ENCODE measurements around the gene FOCAD.
"Not testable (repeated sequence)": the region's sequence is repeated elsewhere in the genome, so short reads cannot be mapped to it uniquely, and the experiment has no call there.

The FOCAD gene

DNA sequence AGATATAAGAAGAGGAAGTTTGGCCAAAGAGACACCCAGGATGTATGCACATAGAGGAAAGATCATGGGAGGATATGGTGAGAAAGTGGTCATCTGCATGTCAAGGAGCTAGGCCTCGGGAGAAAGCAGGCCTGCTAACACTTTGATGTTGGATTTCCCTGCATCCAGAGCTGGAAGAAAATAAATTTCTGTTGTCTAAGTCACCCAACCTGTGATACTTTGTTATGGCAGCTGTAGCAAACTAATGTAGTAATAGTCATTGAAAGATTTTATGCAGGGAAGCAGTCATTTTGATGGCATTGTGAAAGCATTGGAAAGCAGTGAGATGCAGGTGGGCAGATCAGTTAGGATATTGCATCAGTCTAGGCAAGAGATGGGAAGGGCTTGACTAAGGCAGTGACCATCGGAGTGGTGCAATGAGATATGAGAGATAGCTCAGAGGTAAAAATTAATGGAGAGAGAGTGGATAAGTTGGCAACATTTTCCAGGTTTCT lies 24.5 kb upstream of the FOCAD start:
- H3K27me3 ChIP-seq (replicated peaks in 2 of 5; ENCODE audit: control insufficient read depth in 4 of 5, insufficient read depth in 5 of 5, low read length in 4 of 5): no peaks in the 10 kb centered on the region
- DNase-seq: no peak
- 100% methylated on average over 2 of the region's 2 CpGs for WGBS (ENCODE audit: insufficient coverage)
- no peak overlapping the region for H3K27ac ChIP-seq (ENCODE audit: insufficient read depth in 1 of 2, low read depth in 1 of 2, low read length in 2 of 2, poor library complexity in 1 of 2, severe bottlenecking in 2 of 2)
- CTCF ChIA-PET: interaction anchor here (1.1 to 1.8 kb wide), 3 partner anchors 10 to 25 kb away, joined by 3 to 5 read pairs (median 3); partner anchors contain the start of gene FOCAD
- peaks cover 0 to 2% (median 0%) of the 10 kb centered on the region in 5 experiments for H3K9me3 ChIP-seq (ENCODE audit: control extremely low read depth in 1 of 5, control insufficient read depth in 4 of 5, insufficient read depth in 2 of 5, low read depth in 1 of 5, low read length in 4 of 5)
- peaks cover 2 to 8% (median 5%) of the 10 kb centered on the region in 4 experiments for H3K4me1 ChIP-seq (ENCODE audit: control extremely low read depth in 1 of 4, control insufficient read depth in 4 of 4, insufficient read depth in 4 of 4, low read length in 3 of 4)
- POLR2A ChIA-PET: interaction anchor here (0.9 kb wide), 1 partner anchor 448 kb away, joined by 3 read pairs; no protein-coding TSS in a partner anchor
- peak overlapping the region in 4 of 7 experiments; percentile 13 to 78 (median 64) for H3K4me3 ChIP-seq (ENCODE audit: control insufficient read depth in 1 of 7, extremely low read depth in 1 of 7, insufficient read depth in 4 of 7, low read depth in 2 of 7, low read length in 6 of 7)
- H3K36me3 ChIP-seq (ENCODE audit: control insufficient read depth in 4 of 4, insufficient read depth in 4 of 4, low read length in 3 of 4): no peaks in the 10 kb centered on the region

DNA sequence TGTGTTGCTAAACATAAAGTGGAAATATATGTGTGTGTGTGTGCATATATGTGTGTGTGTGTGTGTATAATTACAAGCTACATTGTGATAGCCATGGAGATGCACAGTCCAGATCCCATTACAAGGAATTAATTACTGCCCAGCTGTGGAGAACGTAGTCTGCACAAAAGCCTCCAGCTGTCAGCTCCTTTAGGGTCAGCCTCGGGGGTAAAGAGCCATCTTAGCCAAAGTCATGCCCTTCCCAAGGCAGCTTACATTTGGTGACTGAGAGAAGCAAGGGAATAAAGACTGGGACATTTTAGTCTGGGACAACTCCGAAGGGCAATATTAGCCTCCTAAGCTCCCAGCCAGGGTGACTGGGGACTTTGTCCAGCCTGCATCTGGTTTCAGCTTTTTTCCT lies 21.9 kb upstream of the FOCAD start:
- Histone ChIP-seq H3K9me3 (ENCODE audit: control extremely low read depth in 1 of 5, control insufficient read depth in 4 of 5, insufficient read depth in 2 of 5, low read depth in 1 of 5, low read length in 4 of 5) (peaks cover 0 to 2% (median 0%) of the 10 kb centered on the region in 5 experiments), H3K27ac (ENCODE audit: insufficient read depth in 1 of 2, low read depth in 1 of 2, low read length in 2 of 2, poor library complexity in 1 of 2, severe bottlenecking in 2 of 2) (no peak overlapping the region), H3K4me3 (ENCODE audit: control insufficient read depth in 1 of 7, extremely low read depth in 1 of 7, insufficient read depth in 4 of 7, low read depth in 2 of 7, low read length in 6 of 7) (no peak overlapping the region), H3K4me1 (ENCODE audit: control extremely low read depth in 1 of 4, control insufficient read depth in 4 of 4, insufficient read depth in 4 of 4, low read length in 3 of 4) (peaks cover 2 to 8% (median 5%) of the 10 kb centered on the region in 4 experiments), H3K27me3 (replicated peaks in 2 of 5; ENCODE audit: control insufficient read depth in 4 of 5, insufficient read depth in 5 of 5, low read length in 4 of 5) (no peaks in the 10 kb centered on the region), H3K36me3 (ENCODE audit: control insufficient read depth in 4 of 4, insufficient read depth in 4 of 4, low read length in 3 of 4) (no peaks in the 10 kb centered on the region)
- ChIA-PET CTCF (no interaction called here), POLR2A (interaction anchor here (0.6 kb wide), 1 partner anchor 18 kb away, joined by 3 read pairs; no protein-coding TSS in a partner anchor)
- WGBS (ENCODE audit: insufficient coverage): 100% methylated on average over 3 of the region's 3 CpGs
- DNase-seq: no peak

DNA sequence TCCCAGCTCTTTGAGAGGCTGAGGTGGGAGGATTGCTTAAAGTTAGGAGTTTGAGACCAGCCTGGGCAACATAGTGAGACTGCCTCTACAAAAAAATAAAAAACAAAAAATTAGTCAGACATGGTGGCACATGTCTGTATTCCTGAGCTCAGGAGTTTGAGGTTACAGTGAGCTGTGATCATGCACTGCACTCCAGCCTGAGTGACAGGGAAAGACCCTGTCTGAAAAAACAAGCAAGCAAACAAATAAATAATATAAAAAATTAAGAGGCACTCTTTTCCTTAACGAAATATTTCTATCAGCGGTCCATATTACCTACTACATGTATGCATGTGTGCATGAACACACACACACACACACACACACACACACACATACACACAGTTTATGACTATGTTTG lies 20.9 kb upstream of the FOCAD start:
- Histone ChIP-seq H3K4me3 (ENCODE audit: control insufficient read depth in 1 of 7, extremely low read depth in 1 of 7, insufficient read depth in 4 of 7, low read depth in 2 of 7, low read length in 6 of 7) (no peak overlapping the region), H3K36me3 (ENCODE audit: control insufficient read depth in 4 of 4, insufficient read depth in 4 of 4, low read length in 3 of 4) (no peaks in the 10 kb centered on the region), H3K9me3 (ENCODE audit: control extremely low read depth in 1 of 5, control insufficient read depth in 4 of 5, insufficient read depth in 2 of 5, low read depth in 1 of 5, low read length in 4 of 5) (peaks cover 0 to 2% (median 0%) of the 10 kb centered on the region in 5 experiments), H3K4me1 (ENCODE audit: control extremely low read depth in 1 of 4, control insufficient read depth in 4 of 4, insufficient read depth in 4 of 4, low read length in 3 of 4) (peaks cover 2 to 8% (median 5%) of the 10 kb centered on the region in 4 experiments), H3K27me3 (replicated peaks in 2 of 5; ENCODE audit: control insufficient read depth in 4 of 5, insufficient read depth in 5 of 5, low read length in 4 of 5) (no peaks in the 10 kb centered on the region), H3K27ac (ENCODE audit: insufficient read depth in 1 of 2, low read depth in 1 of 2, low read length in 2 of 2, poor library complexity in 1 of 2, severe bottlenecking in 2 of 2) (no peak overlapping the region)
- DNase-seq: no peak
- ChIA-PET POLR2A (no interaction called here), CTCF (interaction anchor here (1.2 kb wide), 1 partner anchor 22 kb away, joined by 3 read pairs; no protein-coding TSS in a partner anchor)
- WGBS (ENCODE audit: insufficient coverage): no CpG with 5 or more reads among the region's 2 CpGs

DNA sequence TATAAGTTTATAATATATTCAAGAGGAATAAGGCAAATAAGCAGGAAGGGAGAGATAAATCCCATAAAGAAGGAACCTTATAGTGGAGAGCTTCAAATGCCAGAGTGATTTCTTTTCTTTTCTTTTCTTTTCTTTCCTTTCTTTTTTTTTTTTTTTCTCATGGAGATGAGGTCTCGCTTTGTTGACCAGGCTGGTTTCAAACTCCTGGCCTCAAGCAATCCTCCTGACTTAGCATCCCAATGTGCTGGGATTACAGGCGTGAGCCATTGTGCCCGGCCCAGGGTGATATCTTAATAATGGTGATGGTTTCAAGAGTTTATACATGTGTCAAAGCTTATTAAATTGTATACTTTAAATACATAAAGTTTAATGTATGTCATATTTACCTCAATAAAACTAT lies 19.6 kb upstream of the FOCAD start:
- H3K9me3 ChIP-seq (ENCODE audit: control extremely low read depth in 1 of 5, control insufficient read depth in 4 of 5, insufficient read depth in 2 of 5, low read depth in 1 of 5, low read length in 4 of 5): peaks cover 0 to 2% (median 0%) of the 10 kb centered on the region in 5 experiments
- POLR2A ChIA-PET: no interaction called here
- no peak overlapping the region for H3K4me3 ChIP-seq (ENCODE audit: control insufficient read depth in 1 of 7, extremely low read depth in 1 of 7, insufficient read depth in 4 of 7, low read depth in 2 of 7, low read length in 6 of 7)
- peaks cover 2 to 4% (median 3%) of the 10 kb centered on the region in 4 experiments for H3K4me1 ChIP-seq (ENCODE audit: control extremely low read depth in 1 of 4, control insufficient read depth in 4 of 4, insufficient read depth in 4 of 4, low read length in 3 of 4)
- no peak overlapping the region for H3K27ac ChIP-seq (ENCODE audit: insufficient read depth in 1 of 2, low read depth in 1 of 2, low read length in 2 of 2, poor library complexity in 1 of 2, severe bottlenecking in 2 of 2)
- H3K27me3 ChIP-seq (replicated peaks in 2 of 5; ENCODE audit: control insufficient read depth in 4 of 5, insufficient read depth in 5 of 5, low read length in 4 of 5): no peaks in the 10 kb centered on the region
- CTCF ChIA-PET: interaction anchor here (1.1 kb wide), 1 partner anchor 10 kb away, joined by 3 read pairs; no protein-coding TSS in a partner anchor
- no peaks in the 10 kb centered on the region for H3K36me3 ChIP-seq (ENCODE audit: control insufficient read depth in 4 of 4, insufficient read depth in 4 of 4, low read length in 3 of 4)
- WGBS (ENCODE audit: insufficient coverage): no CpG with 5 or more reads among the region's 3 CpGs
- DNase-seq: no peak

DNA sequence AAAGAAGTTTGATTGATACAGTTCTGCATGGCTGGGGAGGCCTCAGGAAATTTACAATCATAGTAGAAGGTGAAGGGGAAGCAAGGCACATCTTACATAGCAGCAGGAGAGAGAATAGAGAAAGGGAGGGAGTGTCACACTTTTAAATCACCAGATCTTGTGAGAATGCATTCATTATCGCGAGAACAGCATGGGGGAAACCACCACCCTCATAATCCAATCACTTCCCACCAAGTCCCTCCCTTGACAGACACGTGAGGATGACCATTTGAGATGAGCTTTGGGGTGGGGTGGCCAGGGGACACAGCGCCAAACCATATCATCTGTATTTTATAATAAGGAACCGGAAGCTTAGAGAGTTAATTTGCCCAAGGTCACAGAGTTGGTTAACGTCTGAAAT lies 13.7 kb upstream of the FOCAD start:
- ChIA-PET POLR2A (no interaction called here), CTCF (no interaction called here)
- no peaks in the 10 kb centered on the region for H3K9me3 ChIP-seq (ENCODE audit: control extremely low read depth in 1 of 5, control insufficient read depth in 4 of 5, insufficient read depth in 2 of 5, low read depth in 1 of 5, low read length in 4 of 5)
- H3K4me1 ChIP-seq (ENCODE audit: control extremely low read depth in 1 of 4, control insufficient read depth in 4 of 4, insufficient read depth in 4 of 4, low read length in 3 of 4): no peaks in the 10 kb centered on the region
- no peak overlapping the region for H3K4me3 ChIP-seq (ENCODE audit: control insufficient read depth in 1 of 7, extremely low read depth in 1 of 7, insufficient read depth in 4 of 7, low read depth in 2 of 7, low read length in 6 of 7)
- H3K27ac ChIP-seq (ENCODE audit: insufficient read depth in 1 of 2, low read depth in 1 of 2, low read length in 2 of 2, poor library complexity in 1 of 2, severe bottlenecking in 2 of 2): no peak overlapping the region
- no peak for DNase-seq
- H3K36me3 ChIP-seq (ENCODE audit: control insufficient read depth in 4 of 4, insufficient read depth in 4 of 4, low read length in 3 of 4): peaks cover 0 to 2% (median 0%) of the 10 kb centered on the region in 4 experiments
- 60% methylated on average over 3 of the region's 6 CpGs for WGBS (ENCODE audit: insufficient coverage)
- no peaks in the 10 kb centered on the region for H3K27me3 ChIP-seq (replicated peaks in 2 of 5; ENCODE audit: control insufficient read depth in 4 of 5, insufficient read depth in 5 of 5, low read length in 4 of 5)

DNA sequence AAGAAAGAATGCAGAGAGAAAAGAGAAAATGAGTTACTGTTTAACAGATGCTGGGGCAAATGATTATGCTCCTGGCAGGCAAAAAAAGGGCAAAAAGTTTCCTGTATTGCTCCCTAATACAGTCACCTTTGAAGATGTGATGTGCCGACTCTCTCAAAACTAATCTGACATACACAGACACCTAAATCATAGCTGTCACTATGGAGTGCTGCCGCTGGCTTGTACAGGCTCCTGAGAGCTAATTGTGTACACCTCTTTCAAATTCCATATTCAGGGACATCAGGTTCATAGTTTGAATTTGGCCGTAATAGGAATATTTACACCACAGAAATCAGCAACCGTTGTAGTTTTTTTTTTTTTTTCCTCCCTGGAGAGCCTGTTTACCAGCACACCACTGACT lies 12.4 kb upstream of the FOCAD start:
- CTCF ChIA-PET: interaction anchor here (2.4 kb wide), 1 partner anchor 12 kb away, joined by 6 read pairs; the partner anchor contains the start of gene FOCAD
- 98% methylated on average over 4 of the region's 4 CpGs for WGBS (ENCODE audit: insufficient coverage)
- Histone ChIP-seq H3K9me3 (ENCODE audit: control extremely low read depth in 1 of 5, control insufficient read depth in 4 of 5, insufficient read depth in 2 of 5, low read depth in 1 of 5, low read length in 4 of 5) (peaks cover 0 to 1% (median 0%) of the 10 kb centered on the region in 5 experiments), H3K36me3 (ENCODE audit: control insufficient read depth in 4 of 4, insufficient read depth in 4 of 4, low read length in 3 of 4) (peaks cover 0 to 2% (median 0%) of the 10 kb centered on the region in 4 experiments), H3K4me3 (ENCODE audit: control insufficient read depth in 1 of 7, extremely low read depth in 1 of 7, insufficient read depth in 4 of 7, low read depth in 2 of 7, low read length in 6 of 7) (no peak overlapping the region), H3K27ac (ENCODE audit: insufficient read depth in 1 of 2, low read depth in 1 of 2, low read length in 2 of 2, poor library complexity in 1 of 2, severe bottlenecking in 2 of 2) (no peak overlapping the region), H3K27me3 (replicated peaks in 2 of 5; ENCODE audit: control insufficient read depth in 4 of 5, insufficient read depth in 5 of 5, low read length in 4 of 5) (no peaks in the 10 kb centered on the region), H3K4me1 (ENCODE audit: control extremely low read depth in 1 of 4, control insufficient read depth in 4 of 4, insufficient read depth in 4 of 4, low read length in 3 of 4) (no peaks in the 10 kb centered on the region)
- POLR2A ChIA-PET: interaction anchor here (0.7 kb wide), 1 partner anchor 271 kb away, joined by 3 read pairs; no protein-coding TSS in a partner anchor
- no peak for DNase-seq

DNA sequence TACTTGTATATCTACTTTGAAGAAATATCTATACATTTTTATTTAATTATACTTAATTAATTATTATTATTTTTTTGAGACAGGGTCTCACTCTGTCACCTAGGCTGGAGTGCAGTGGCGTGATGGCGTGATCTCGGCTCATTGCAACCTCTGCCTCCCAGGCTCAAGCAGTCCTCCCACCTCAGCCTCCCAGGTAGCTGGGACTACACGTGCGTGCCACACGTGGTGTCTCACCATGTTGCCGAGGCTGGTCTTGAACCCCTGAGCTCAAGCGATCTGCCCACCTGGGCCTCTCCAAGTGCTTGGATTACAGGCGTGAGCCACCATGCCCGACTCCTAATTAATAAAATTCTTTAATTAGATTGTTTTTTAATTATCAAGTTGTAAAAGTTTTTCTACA lies 10.5 kb upstream of the FOCAD start:
- POLR2A ChIA-PET, DNase-seq: not testable (repeated sequence)
- CTCF ChIA-PET: interaction anchor here (0.7 to 1.3 kb wide), 3 partner anchors 9 to 211 kb away, joined by 3 read pairs; no protein-coding TSS in a partner anchor

More for the DNA sequence above, 10.5 kb upstream of the FOCAD start:
- WGBS (ENCODE audit: insufficient coverage): 100% methylated on average over 5 of the region's 10 CpGs
- H3K4me3 ChIP-seq (ENCODE audit: control insufficient read depth in 1 of 7, extremely low read depth in 1 of 7, insufficient read depth in 4 of 7, low read depth in 2 of 7, low read length in 6 of 7); H3K9me3 ChIP-seq (ENCODE audit: control extremely low read depth in 1 of 5, control insufficient read depth in 4 of 5, insufficient read depth in 2 of 5, low read depth in 1 of 5, low read length in 4 of 5); H3K36me3 ChIP-seq (ENCODE audit: control insufficient read depth in 4 of 4, insufficient read depth in 4 of 4, low read length in 3 of 4); H3K27ac ChIP-seq (ENCODE audit: insufficient read depth in 1 of 2, low read depth in 1 of 2, low read length in 2 of 2, poor library complexity in 1 of 2, severe bottlenecking in 2 of 2); H3K27me3 ChIP-seq (replicated peaks in 2 of 5; ENCODE audit: control insufficient read depth in 4 of 5, insufficient read depth in 5 of 5, low read length in 4 of 5); H3K4me1 ChIP-seq (ENCODE audit: control extremely low read depth in 1 of 4, control insufficient read depth in 4 of 4, insufficient read depth in 4 of 4, low read length in 3 of 4): not testable (repeated sequence)
